SK-N-MC (cell line): ENCODE data around the gene CCDC78.

Experiments used
- EZH2 ChIP-seq: fragments of 200-600 bp; sonication (generic); IDR thresholded peaks from one replicate; pipeline ENCODE4 v1.6.1; 2017; ENCODE audit warnings: antibody characterized with exemption
- FOXP2 ChIP-seq: optimal IDR thresholded peaks from 2 replicates; pipeline ENCODE3; 2011; ENCODE audit warnings: mild to moderate bottlenecking, moderate library complexity; ENCODE audit not compliant: insufficient read depth; ENCODE audit errors: extremely low read length, control extremely low read depth
- POLR2AphosphoS5 ChIP-seq: IDR thresholded peaks from 2 replicates; pipeline ENCODE4 v1.6.1; 2012; ENCODE audit warnings: mild to moderate bottlenecking, low read depth, low read length, borderline replicate concordance

- no peak for TF ChIP-seq POLR2AphosphoS5
- TF ChIP-seq EZH2, result no peak
- no peak for TF ChIP-seq FOXP2
These were observed 1.2 kb upstream of the CCDC78 start for GRCh38 chr16:727291-727977.
